ENCODE measurements around the gene PROX2.

DNA sequence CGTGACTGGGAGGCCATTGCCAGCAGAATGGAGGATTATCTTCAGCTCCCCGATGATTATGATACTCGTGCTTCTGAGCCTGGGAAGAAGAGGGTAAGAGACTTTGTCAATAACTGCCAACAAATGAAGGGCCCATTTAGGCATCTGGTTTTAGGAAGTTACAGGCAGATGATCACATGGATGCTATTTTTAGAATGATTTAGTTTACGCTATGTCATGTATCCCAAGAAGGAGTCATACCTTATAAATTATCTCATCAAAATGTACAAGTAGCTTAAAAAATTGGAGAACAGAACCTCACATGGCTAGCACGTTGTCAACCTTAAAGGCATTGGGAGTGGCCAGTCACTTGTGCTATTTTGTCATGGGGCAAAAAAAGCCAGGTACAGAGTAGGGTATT, 46.7 kb downstream of the PROX2 start:
- TF ChIP-seq, protein P1, sequence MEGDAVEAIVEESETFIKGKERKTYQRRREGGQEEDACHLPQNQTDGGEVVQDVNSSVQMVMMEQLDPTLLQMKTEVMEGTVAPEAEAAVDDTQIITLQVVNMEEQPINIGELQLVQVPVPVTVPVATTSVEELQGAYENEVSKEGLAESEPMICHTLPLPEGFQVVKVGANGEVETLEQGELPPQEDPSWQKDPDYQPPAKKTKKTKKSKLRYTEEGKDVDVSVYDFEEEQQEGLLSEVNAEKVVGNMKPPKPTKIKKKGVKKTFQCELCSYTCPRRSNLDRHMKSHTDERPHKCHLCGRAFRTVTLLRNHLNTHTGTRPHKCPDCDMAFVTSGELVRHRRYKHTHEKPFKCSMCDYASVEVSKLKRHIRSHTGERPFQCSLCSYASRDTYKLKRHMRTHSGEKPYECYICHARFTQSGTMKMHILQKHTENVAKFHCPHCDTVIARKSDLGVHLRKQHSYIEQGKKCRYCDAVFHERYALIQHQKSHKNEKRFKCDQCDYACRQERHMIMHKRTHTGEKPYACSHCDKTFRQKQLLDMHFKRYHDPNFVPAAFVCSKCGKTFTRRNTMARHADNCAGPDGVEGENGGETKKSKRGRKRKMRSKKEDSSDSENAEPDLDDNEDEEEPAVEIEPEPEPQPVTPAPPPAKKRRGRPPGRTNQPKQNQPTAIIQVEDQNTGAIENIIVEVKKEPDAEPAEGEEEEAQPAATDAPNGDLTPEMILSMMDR (IDR thresholded peaks at IDR 0.05; ENCODE audit: low read depth, low read length): no peak
- TF ChIP-seq EZH2phosphoT487 (IDR thresholded peaks at IDR 0.05; ENCODE audit: low read depth): no peak
